Measurements from ENCODE around the gene RHOF. TPM values are rescaled to one million over a fixed set of nuclear protein-coding genes. Genes with fewer than 3 reads are reported as not detected.

RHOF gene
- total RNA-seq, 2 donors from 2014 or later: 103 to 123 TPM

GRCh38 chr12:121826318-121827150 is 33.0 kb upstream of the RHOF start:
- H3K27me3 Mint-ChIP-seq: no peaks in the 10 kb centered on the region
- ATAC-seq (replicated peaks): no peak
- H3K27ac Mint-ChIP-seq: peak overlapping the region; percentile 84
- no peak overlapping the region for H3K4me3 Mint-ChIP-seq
- no peaks in the 10 kb centered on the region for H3K9me3 Mint-ChIP-seq
- H3K36me3 Mint-ChIP-seq (ENCODE audit: low read depth): peaks cover 91% of the 10 kb centered on the region
- peaks cover 9% of the 10 kb centered on the region for H3K4me1 Mint-ChIP-seq

GRCh38 chr12:121825041-121825523 is 31.6 kb upstream of the RHOF start:
- no peak overlapping the region for H3K27ac Mint-ChIP-seq
- H3K9me3 Mint-ChIP-seq: no peaks in the 10 kb centered on the region
- H3K4me1 Mint-ChIP-seq: peaks cover 9% of the 10 kb centered on the region
- H3K36me3 Mint-ChIP-seq (ENCODE audit: low read depth): peaks cover 91% of the 10 kb centered on the region
- H3K4me3 Mint-ChIP-seq: no peak overlapping the region
- ATAC-seq (replicated peaks): no peak
- H3K27me3 Mint-ChIP-seq: no peaks in the 10 kb centered on the region

GRCh38 chr12:121823727-121824115 is 30.2 kb upstream of the RHOF start:
- no peaks in the 10 kb centered on the region for H3K9me3 Mint-ChIP-seq
- H3K27ac Mint-ChIP-seq: no peak overlapping the region
- H3K27me3 Mint-ChIP-seq: no peaks in the 10 kb centered on the region
- no peak for ATAC-seq (replicated peaks)
- H3K4me3 Mint-ChIP-seq: no peak overlapping the region
- H3K4me1 Mint-ChIP-seq: peaks cover 7% of the 10 kb centered on the region
- H3K36me3 Mint-ChIP-seq (ENCODE audit: low read depth): peaks cover 91% of the 10 kb centered on the region

- Mint-ChIP-seq H3K36me3 (ENCODE audit: low read depth) (peaks cover 90% of the 10 kb centered on the region), H3K4me3 (no peak overlapping the region), H3K27me3 (no peaks in the 10 kb centered on the region), H3K9me3 (no peaks in the 10 kb centered on the region), H3K27ac (no peak overlapping the region), H3K4me1 (peaks cover 5% of the 10 kb centered on the region)
- ATAC-seq (replicated peaks): no peak
These were observed 29.7 kb upstream of the RHOF start for GRCh38 chr12:121823101-121823726.

- H3K27ac Mint-ChIP-seq: no peak overlapping the region
- ATAC-seq (replicated peaks): no peak
- no peaks in the 10 kb centered on the region for H3K9me3 Mint-ChIP-seq
- no peak overlapping the region for H3K4me3 Mint-ChIP-seq
- H3K36me3 Mint-ChIP-seq (ENCODE audit: low read depth): peaks cover 93% of the 10 kb centered on the region
- peaks cover 5% of the 10 kb centered on the region for H3K4me1 Mint-ChIP-seq
- H3K27me3 Mint-ChIP-seq: no peaks in the 10 kb centered on the region
These were observed 29.1 kb upstream of the RHOF start for GRCh38 chr12:121822393-121823100.

GRCh38 chr12:121820056-121820455 is 26.6 kb upstream of the RHOF start:
- Mint-ChIP-seq H3K27ac (no peak overlapping the region), H3K27me3 (no peaks in the 10 kb centered on the region), H3K9me3 (no peaks in the 10 kb centered on the region), H3K36me3 (ENCODE audit: low read depth) (peaks cover 92% of the 10 kb centered on the region), H3K4me1 (no peaks in the 10 kb centered on the region), H3K4me3 (no peak overlapping the region)
- ATAC-seq (replicated peaks): no peak

GRCh38 chr12:121819212-121819949 is 25.9 kb upstream of the RHOF start:
- no peak overlapping the region for H3K27ac Mint-ChIP-seq
- ATAC-seq (replicated peaks): no peak

GRCh38 chr12:121817648-121818043 is 24.2 kb upstream of the RHOF start:
- no peak for ATAC-seq (replicated peaks)
- Mint-ChIP-seq H3K27me3 (no peaks in the 10 kb centered on the region), H3K36me3 (ENCODE audit: low read depth) (peaks cover 90% of the 10 kb centered on the region), H3K4me1 (peaks cover 3% of the 10 kb centered on the region), H3K27ac (no peak overlapping the region), H3K4me3 (no peak overlapping the region), H3K9me3 (no peaks in the 10 kb centered on the region)

More at GRCh38 chr12:121819212-121819949, 25.9 kb upstream of the RHOF start:
- Mint-ChIP-seq H3K4me1 (no peaks in the 10 kb centered on the region), H3K4me3 (no peak overlapping the region), H3K9me3 (no peaks in the 10 kb centered on the region), H3K36me3 (ENCODE audit: low read depth) (peaks cover 89% of the 10 kb centered on the region), H3K27me3 (no peaks in the 10 kb centered on the region)

- H3K27ac Mint-ChIP-seq: peak overlapping the region; percentile 72
- H3K4me1 Mint-ChIP-seq: peaks cover 6% of the 10 kb centered on the region
- no peak for ATAC-seq (replicated peaks)
- no peaks in the 10 kb centered on the region for H3K27me3 Mint-ChIP-seq
- no peak overlapping the region for H3K4me3 Mint-ChIP-seq
- peaks cover 88% of the 10 kb centered on the region for H3K36me3 Mint-ChIP-seq (ENCODE audit: low read depth)
- H3K9me3 Mint-ChIP-seq: no peaks in the 10 kb centered on the region
These were observed 23.6 kb upstream of the RHOF start for GRCh38 chr12:121816925-121817647.

- no peak overlapping the region for H3K4me3 Mint-ChIP-seq
- peak overlapping the region; percentile 25 for H3K27ac Mint-ChIP-seq
- no peaks in the 10 kb centered on the region for H3K27me3 Mint-ChIP-seq
- H3K9me3 Mint-ChIP-seq: no peaks in the 10 kb centered on the region
- ATAC-seq (replicated peaks): no peak
- peaks cover 78% of the 10 kb centered on the region for H3K36me3 Mint-ChIP-seq (ENCODE audit: low read depth)
- H3K4me1 Mint-ChIP-seq: peaks cover 12% of the 10 kb centered on the region
These were observed 21.8 kb upstream of the RHOF start for GRCh38 chr12:121815263-121815662.

GRCh38 chr12:121814429-121815119 is 21.1 kb upstream of the RHOF start:
- peaks cover 12% of the 10 kb centered on the region for H3K4me1 Mint-ChIP-seq
- H3K9me3 Mint-ChIP-seq: no peaks in the 10 kb centered on the region
- no peak overlapping the region for H3K27ac Mint-ChIP-seq
- H3K27me3 Mint-ChIP-seq: no peaks in the 10 kb centered on the region
- H3K36me3 Mint-ChIP-seq (ENCODE audit: low read depth): peaks cover 76% of the 10 kb centered on the region
- no peak overlapping the region for H3K4me3 Mint-ChIP-seq
- ATAC-seq (replicated peaks): no peak

- H3K27me3 Mint-ChIP-seq: no peaks in the 10 kb centered on the region
- H3K4me3 Mint-ChIP-seq: peak overlapping the region; percentile 86
- H3K27ac Mint-ChIP-seq: peak overlapping the region; percentile 74
- H3K4me1 Mint-ChIP-seq: peaks cover 12% of the 10 kb centered on the region
- no peak for ATAC-seq (replicated peaks)
- H3K9me3 Mint-ChIP-seq: no peaks in the 10 kb centered on the region
- H3K36me3 Mint-ChIP-seq (ENCODE audit: low read depth): peaks cover 76% of the 10 kb centered on the region
These were observed 20.5 kb upstream of the RHOF start for GRCh38 chr12:121813951-121814350.
